ENCODE measurements around the gene ZBTB47. TPM values are rescaled to one million over a fixed set of nuclear protein-coding genes. Genes with fewer than 3 reads are reported as not detected.

The ZBTB47 gene
- total RNA-seq, result under 1 TPM; 0.21 to 0.22 TPM

GRCh38 chr3:42653560-42654330, at the start of gene ZBTB47:
Gene ZBTB47, plus strand, starts transcription at chr3:42653697. Its CDS starts 4,659 bp downstream, at chr3:42658356.
- H3K4me3 Mint-ChIP-seq, result peak within 1 kb of the TSS; percentile 69
- peaks cover 2% of the 10 kb centered on the region for H3K27me3 Mint-ChIP-seq
- H3K4me1 Mint-ChIP-seq, result peaks cover 20% of the 10 kb centered on the region
- POLR2A ChIA-PET, result no interaction called here
- CTCF ChIA-PET, result interaction anchor here (0.7 to 1.0 kb wide), 2 partner anchors 21 to 90 kb away, joined by 3 read pairs; no protein-coding TSS in a partner anchor
- peak within 1 kb of the TSS; percentile 54 for H3K27ac Mint-ChIP-seq
- no peak for DNase-seq
- H3K36me3 Mint-ChIP-seq (ENCODE audit: low read depth), result peaks cover 6% of the 10 kb centered on the region
- H3K9me3 Mint-ChIP-seq, result no peaks in the 10 kb centered on the region

- POLR2A ChIA-PET, result no interaction called here
- no peak for DNase-seq
- CTCF ChIA-PET, result interaction anchor here (0.8 to 1.3 kb wide), 2 partner anchors 8 to 14 kb away, joined by 4 to 5 read pairs; no protein-coding TSS in a partner anchor
- Mint-ChIP-seq H3K4me3 (no peak overlapping the region), H3K36me3 (ENCODE audit: low read depth) (peaks cover 48% of the 10 kb centered on the region), H3K9me3 (peaks cover 5% of the 10 kb centered on the region), H3K27ac (no peak overlapping the region), H3K27me3 (no peaks in the 10 kb centered on the region), H3K4me1 (peaks cover 54% of the 10 kb centered on the region)
Measured at GRCh38 chr3:42605546-42606173, 47.8 kb upstream of the ZBTB47 start.

- DNase-seq, result no peak
- Mint-ChIP-seq H3K9me3 (peaks cover 3% of the 10 kb centered on the region), H3K4me3 (no peak overlapping the region), H3K27ac (no peak overlapping the region), H3K4me1 (peaks cover 67% of the 10 kb centered on the region), H3K36me3 (ENCODE audit: low read depth) (peaks cover 49% of the 10 kb centered on the region), H3K27me3 (no peaks in the 10 kb centered on the region)
- ChIA-PET POLR2A (no interaction called here), CTCF (no interaction called here)
Measured at GRCh38 chr3:42608581-42608980, 44.9 kb upstream of the ZBTB47 start.

GRCh38 chr3:42610976-42611375, 42.5 kb upstream of the ZBTB47 start:
- H3K27ac Mint-ChIP-seq, result peak overlapping the region; percentile 31
- no peak for DNase-seq
- peaks cover 59% of the 10 kb centered on the region for H3K4me1 Mint-ChIP-seq
- peaks cover 39% of the 10 kb centered on the region for H3K36me3 Mint-ChIP-seq (ENCODE audit: low read depth)
- POLR2A ChIA-PET, result interaction anchor here (1.5 kb wide), 1 partner anchor 10 kb away, joined by 4 read pairs; the partner anchor contains the start of gene NKTR
- H3K9me3 Mint-ChIP-seq, result no peaks in the 10 kb centered on the region
- CTCF ChIA-PET, result interaction anchor here (1.1 kb wide), 1 partner anchor 10 kb away, joined by 6 read pairs; the partner anchor contains the start of gene NKTR
- no peaks in the 10 kb centered on the region for H3K27me3 Mint-ChIP-seq
- H3K4me3 Mint-ChIP-seq, result no peak overlapping the region

GRCh38 chr3:42612217-42612616, 41.3 kb upstream of the ZBTB47 start:
- Mint-ChIP-seq H3K36me3 (ENCODE audit: low read depth) (peaks cover 32% of the 10 kb centered on the region), H3K27me3 (no peaks in the 10 kb centered on the region), H3K27ac (no peak overlapping the region), H3K4me3 (no peak overlapping the region), H3K4me1 (peaks cover 58% of the 10 kb centered on the region), H3K9me3 (no peaks in the 10 kb centered on the region)
- CTCF ChIA-PET, result interaction anchor here (0.8 to 1.7 kb wide), 2 partner anchors 26 to 30 kb away, joined by 3 to 4 read pairs; partner anchors contain the start of gene SEC22C
- POLR2A ChIA-PET, result no interaction called here
- DNase-seq, result no peak

GRCh38 chr3:42612928-42613327, 40.6 kb upstream of the ZBTB47 start:
- CTCF ChIA-PET, result interaction anchor here (0.8 to 2.2 kb wide), 5 partner anchors 8 to 31 kb away, joined by 3 to 6 read pairs (median 4); partner anchors contain the start of genes SEC22C and SS18L2
- DNase-seq, result no peak
- Mint-ChIP-seq H3K27ac (no peak overlapping the region), H3K36me3 (ENCODE audit: low read depth) (peaks cover 27% of the 10 kb centered on the region), H3K4me1 (peaks cover 54% of the 10 kb centered on the region), H3K4me3 (no peak overlapping the region), H3K27me3 (no peaks in the 10 kb centered on the region), H3K9me3 (no peaks in the 10 kb centered on the region)
- POLR2A ChIA-PET, result no interaction called here

GRCh38 chr3:42613462-42613861, 40.0 kb upstream of the ZBTB47 start:
- H3K9me3 Mint-ChIP-seq, result no peaks in the 10 kb centered on the region
- no peak for DNase-seq
- no peak overlapping the region for H3K4me3 Mint-ChIP-seq
- peaks cover 53% of the 10 kb centered on the region for H3K4me1 Mint-ChIP-seq
- ChIA-PET POLR2A (no interaction called here), CTCF (interaction anchor here (0.7 to 3.1 kb wide), 7 partner anchors 9 to 149 kb away, joined by 3 to 13 read pairs (median 4); partner anchors contain the start of genes NKTR and SS18L2)
- H3K27ac Mint-ChIP-seq, result no peak overlapping the region
- H3K27me3 Mint-ChIP-seq, result no peaks in the 10 kb centered on the region
- H3K36me3 Mint-ChIP-seq (ENCODE audit: low read depth), result peaks cover 27% of the 10 kb centered on the region

- H3K4me3 Mint-ChIP-seq, result no peak overlapping the region
Measured at GRCh38 chr3:42631620-42632019, 21.9 kb upstream of the ZBTB47 start.

GRCh38 chr3:42632146-42632545, 21.4 kb upstream of the ZBTB47 start:
- H3K4me3 Mint-ChIP-seq, result no peak overlapping the region
- peaks cover 5% of the 10 kb centered on the region for H3K4me1 Mint-ChIP-seq
- no peak overlapping the region for H3K27ac Mint-ChIP-seq
- no peaks in the 10 kb centered on the region for H3K9me3 Mint-ChIP-seq
- no peaks in the 10 kb centered on the region for H3K27me3 Mint-ChIP-seq
- H3K36me3 Mint-ChIP-seq (ENCODE audit: low read depth), result peaks cover 41% of the 10 kb centered on the region
- no peak for DNase-seq
- CTCF ChIA-PET, result no interaction called here
- POLR2A ChIA-PET, result no interaction called here

More at GRCh38 chr3:42631620-42632019, 21.9 kb upstream of the ZBTB47 start:
- CTCF ChIA-PET, result no interaction called here
- no peak for DNase-seq
- POLR2A ChIA-PET, result no interaction called here
- H3K27me3 Mint-ChIP-seq, result no peaks in the 10 kb centered on the region
- H3K4me1 Mint-ChIP-seq, result peaks cover 5% of the 10 kb centered on the region
- H3K9me3 Mint-ChIP-seq, result no peaks in the 10 kb centered on the region
- no peak overlapping the region for H3K27ac Mint-ChIP-seq
- peaks cover 42% of the 10 kb centered on the region for H3K36me3 Mint-ChIP-seq (ENCODE audit: low read depth)

GRCh38 chr3:42633544-42633943, 20.0 kb upstream of the ZBTB47 start:
- peaks cover 5% of the 10 kb centered on the region for H3K4me1 Mint-ChIP-seq
- no peak overlapping the region for H3K27ac Mint-ChIP-seq
- no peaks in the 10 kb centered on the region for H3K27me3 Mint-ChIP-seq
- no peaks in the 10 kb centered on the region for H3K9me3 Mint-ChIP-seq
- ChIA-PET POLR2A (no interaction called here), CTCF (no interaction called here)
- H3K4me3 Mint-ChIP-seq, result no peak overlapping the region
- H3K36me3 Mint-ChIP-seq (ENCODE audit: low read depth), result peaks cover 34% of the 10 kb centered on the region
- no peak for DNase-seq

- peaks cover 5% of the 10 kb centered on the region for H3K4me1 Mint-ChIP-seq
- H3K4me3 Mint-ChIP-seq, result no peak overlapping the region
- ChIA-PET CTCF (no interaction called here), POLR2A (no interaction called here)
- H3K27me3 Mint-ChIP-seq, result no peaks in the 10 kb centered on the region
- H3K36me3 Mint-ChIP-seq (ENCODE audit: low read depth), result peaks cover 27% of the 10 kb centered on the region
- no peaks in the 10 kb centered on the region for H3K9me3 Mint-ChIP-seq
- H3K27ac Mint-ChIP-seq, result no peak overlapping the region
- no peak for DNase-seq
Measured at GRCh38 chr3:42635111-42635510, 18.4 kb upstream of the ZBTB47 start.

GRCh38 chr3:42637001-42637400, 16.5 kb upstream of the ZBTB47 start:
- H3K4me3 Mint-ChIP-seq, result no peak overlapping the region
- POLR2A ChIA-PET, result no interaction called here
- no peak for DNase-seq
- no peaks in the 10 kb centered on the region for H3K9me3 Mint-ChIP-seq
- CTCF ChIA-PET, result interaction anchor here (0.9 to 1.5 kb wide), 4 partner anchors 12 to 60 kb away, joined by 3 to 6 read pairs (median 4); no protein-coding TSS in a partner anchor
- H3K4me1 Mint-ChIP-seq, result peaks cover 14% of the 10 kb centered on the region
- no peaks in the 10 kb centered on the region for H3K27me3 Mint-ChIP-seq
- H3K36me3 Mint-ChIP-seq (ENCODE audit: low read depth), result peaks cover 27% of the 10 kb centered on the region
- H3K27ac Mint-ChIP-seq, result no peak overlapping the region

GRCh38 chr3:42638339-42638842, 15.1 kb upstream of the ZBTB47 start:
- Mint-ChIP-seq H3K27ac (no peak overlapping the region), H3K27me3 (no peaks in the 10 kb centered on the region), H3K4me1 (peaks cover 14% of the 10 kb centered on the region), H3K36me3 (ENCODE audit: low read depth) (peaks cover 34% of the 10 kb centered on the region), H3K4me3 (no peak overlapping the region), H3K9me3 (no peaks in the 10 kb centered on the region)
- CTCF ChIA-PET, result interaction anchor here (1.3 kb wide), 1 partner anchor 14 kb away, joined by 4 read pairs; no protein-coding TSS in a partner anchor
- DNase-seq, result peak; percentile 71
- POLR2A ChIA-PET, result no interaction called here
